Neuronal stem cell (in vitro differentiated cells): ENCODE results near the gene DPP9.

Experiments
- DNase-seq: peaks from one replicate; pipeline ENCODE4 v3.0.0-alpha.2; 2013; ENCODE audit warnings: low spot score
- H2AFZ ChIP-seq: one replicate; pipeline ENCODE4 v1.6.1; 2013; ENCODE audit warnings: mild to moderate bottlenecking, low read length, inconsistent platforms
- H2AK5ac ChIP-seq: 2 replicates; pipeline ENCODE4 v1.6.1; 2013; ENCODE audit warnings: low read depth, mild to moderate bottlenecking, inconsistent platforms, low read length, moderate library complexity, mixed read lengths
- H2BK120ac ChIP-seq: 2 replicates; pipeline ENCODE4 v1.6.1; 2013; ENCODE audit warnings: low read depth, mild to moderate bottlenecking, inconsistent platforms, low read length, moderate library complexity, mixed read lengths
- H2BK12ac ChIP-seq: one replicate; pipeline ENCODE4 v1.6.1; 2013; ENCODE audit warnings: low read length, inconsistent platforms
- H2BK15ac ChIP-seq: 2 replicates; pipeline ENCODE4 v1.6.1; 2013; ENCODE audit warnings: mild to moderate bottlenecking, low read length, inconsistent platforms, mixed read lengths
- H2BK5ac ChIP-seq: one replicate; pipeline ENCODE4 v1.6.1; 2013; ENCODE audit warnings: inconsistent platforms, mild to moderate bottlenecking, low read length, moderate library complexity
- H3K14ac ChIP-seq: one replicate; pipeline ENCODE4 v1.6.1; 2013; ENCODE audit warnings: low read length, inconsistent platforms
- H3K18ac ChIP-seq: 2 replicates; pipeline ENCODE4 v1.6.1; 2013; ENCODE audit warnings: low read length, inconsistent platforms
- H3K23ac ChIP-seq: 2 replicates; pipeline ENCODE4 v1.6.1; 2013; ENCODE audit warnings: low read depth, mild to moderate bottlenecking, mixed read lengths, low read length, inconsistent platforms; ENCODE audit not compliant: poor library complexity
- H3K27ac ChIP-seq: replicated peaks from 3 replicates; pipeline ENCODE4 v1.5.1; 2013; ENCODE audit warnings: low read length, inconsistent platforms
- H3K27me3 ChIP-seq, 3 experiments: 2 replicates each; pipeline ENCODE4 v1.6.1; 2013; ENCODE audit warnings: low read length in 3 of 3, mild to moderate bottlenecking in 2 of 3, inconsistent platforms in 1 of 3, low read depth in 1 of 3, mixed read lengths in 1 of 3, moderate library complexity in 1 of 3; ENCODE audit not compliant: control insufficient read depth in 3 of 3, insufficient read depth in 3 of 3
- H3K36me3 ChIP-seq, 2 donors: replicated peaks in 1 of 2; 2 replicates each; pipeline ENCODE4 v1.6.1; 2013; ENCODE audit warnings: low read length in 2 of 2; ENCODE audit not compliant: control insufficient read depth in 2 of 2, insufficient read depth in 2 of 2
- H3K4ac ChIP-seq: 2 replicates; pipeline ENCODE4 v1.6.1; 2013; ENCODE audit warnings: inconsistent platforms, mild to moderate bottlenecking, low read length, moderate library complexity
- H3K4me1 ChIP-seq, 2 donors: 1 replicate in 1 of 2; 2 replicates in 1 of 2; pipeline ENCODE4 v1.6.1; 2013; ENCODE audit warnings: low read length in 2 of 2, low read depth in 1 of 2; ENCODE audit not compliant: control insufficient read depth in 2 of 2, insufficient read depth in 1 of 2
- H3K4me2 ChIP-seq: one replicate; pipeline ENCODE4 v1.6.1; 2013; ENCODE audit warnings: mild to moderate bottlenecking, low read length, inconsistent platforms; ENCODE audit not compliant: insufficient read depth, poor library complexity, severe bottlenecking
- H3K4me3 ChIP-seq, 2 donors: 2 replicates each; pipeline ENCODE4 v1.5.1; 2013; ENCODE audit warnings: low read length in 2 of 2, mild to moderate bottlenecking in 2 of 2, inconsistent platforms in 1 of 2, moderate library complexity in 1 of 2
- H3K79me1 ChIP-seq: one replicate; pipeline ENCODE4 v1.6.1; 2013; ENCODE audit warnings: low read depth, mild to moderate bottlenecking, inconsistent platforms, low read length, moderate library complexity
- H3K9ac ChIP-seq: one replicate; pipeline ENCODE4 v1.6.1; 2013; ENCODE audit warnings: mild to moderate bottlenecking, low read depth, low read length, inconsistent platforms; ENCODE audit not compliant: poor library complexity
- H3K9me3 ChIP-seq, 2 donors: replicated peaks in 1 of 2; 2 replicates each; pipeline versions ENCODE3 to v1.6.1; 2013; ENCODE audit warnings: low read length in 2 of 2, mild to moderate bottlenecking in 2 of 2, inconsistent platforms in 1 of 2, low read depth in 1 of 2, mixed read lengths in 1 of 2, moderate library complexity in 1 of 2; ENCODE audit not compliant: control insufficient read depth in 2 of 2, insufficient read depth in 1 of 2
- H4K8ac ChIP-seq: one replicate; pipeline ENCODE4 v1.6.1; 2013; ENCODE audit warnings: low read depth, mild to moderate bottlenecking, inconsistent platforms, low read length, moderate library complexity
- H4K91ac ChIP-seq: one replicate; pipeline ENCODE4 v1.6.1; 2013; ENCODE audit warnings: low read length, low read depth, mild to moderate bottlenecking, inconsistent platforms; ENCODE audit not compliant: poor library complexity
- WGBS, 2 donors: extraction: QIAGEN DNeasy Blood & Tissue Kit; methylation state at CpG; one replicate each; pipeline ENCODE4 v1.1.7; 2013; ENCODE audit warnings: missing lambda C conversion rate in 2 of 2, mixed read lengths in 1 of 2; ENCODE audit not compliant: insufficient read length in 2 of 2, insufficient replicate concordance in 1 of 2; ENCODE audit errors: extremely low coverage in 2 of 2; 5-methylcytosine and 5-hydroxymethylcytosine counted together

DPP9 gene

GRCh38 chr19:4754248-4754647, 30.6 kb upstream of the DPP9 start:
- H3K9me3 ChIP-seq: no peaks in the 10 kb centered on the region
- no peak overlapping the region for H3K14ac ChIP-seq
- H3K23ac ChIP-seq: no peak overlapping the region
- no peak overlapping the region for H2BK5ac ChIP-seq
- H3K27me3 ChIP-seq: peaks cover 0 to 3% (median 0%) of the 10 kb centered on the region in 3 experiments
- H4K91ac ChIP-seq: no peak overlapping the region
- no peak overlapping the region for H2BK15ac ChIP-seq
- no peak overlapping the region for H3K27ac ChIP-seq
- peaks cover 2 to 13% of the 10 kb centered on the region in 2 donors for H3K4me1 ChIP-seq
- H3K4me3 ChIP-seq: no peak overlapping the region
- H2BK12ac ChIP-seq: no peak overlapping the region
- no peak overlapping the region for H3K18ac ChIP-seq
- no peak overlapping the region for H2AK5ac ChIP-seq
- H4K8ac ChIP-seq: no peak overlapping the region
- DNase-seq: no peak
- H3K36me3 ChIP-seq: no peaks in the 10 kb centered on the region
- WGBS, 2 donors: no CpG with 5 or more reads among the region's 6 CpGs
- no peak overlapping the region for H3K4me2 ChIP-seq
- no peak overlapping the region for H2AFZ ChIP-seq
- no peak overlapping the region for H2BK120ac ChIP-seq
- no peak overlapping the region for H3K4ac ChIP-seq
- H3K9ac ChIP-seq: no peak overlapping the region
- H3K79me1 ChIP-seq: no peaks in the 10 kb centered on the region

- Histone ChIP-seq H3K14ac (no peak overlapping the region), H4K91ac (no peak overlapping the region), H3K4ac (no peak overlapping the region), H3K79me1 (no peaks in the 10 kb centered on the region), H3K18ac (no peak overlapping the region), H2AK5ac (no peak overlapping the region), H2BK120ac (no peak overlapping the region), H3K27me3 (peaks cover 0 to 16% (median 0%) of the 10 kb centered on the region in 3 experiments), H3K9ac (peak overlapping the region; percentile 55), H2BK5ac (no peak overlapping the region), H2BK15ac (peak overlapping the region; percentile 71), H3K4me1 (peaks cover 2 to 11% of the 10 kb centered on the region in 2 donors), H2AFZ (peak overlapping the region; percentile 45), H2BK12ac (no peak overlapping the region), H3K36me3 (no peaks in the 10 kb centered on the region), H3K4me3 (no peak overlapping the region), H3K23ac (no peak overlapping the region), H4K8ac (no peak overlapping the region), H3K27ac (no peak overlapping the region), H3K4me2 (no peak overlapping the region), H3K9me3 (no peaks in the 10 kb centered on the region)
- no peak for DNase-seq
- WGBS, 2 donors: no CpG with 5 or more reads among the region's 18 CpGs
These were observed 26.4 kb upstream of the DPP9 start for GRCh38 chr19:4749870-4750590.

DNA sequence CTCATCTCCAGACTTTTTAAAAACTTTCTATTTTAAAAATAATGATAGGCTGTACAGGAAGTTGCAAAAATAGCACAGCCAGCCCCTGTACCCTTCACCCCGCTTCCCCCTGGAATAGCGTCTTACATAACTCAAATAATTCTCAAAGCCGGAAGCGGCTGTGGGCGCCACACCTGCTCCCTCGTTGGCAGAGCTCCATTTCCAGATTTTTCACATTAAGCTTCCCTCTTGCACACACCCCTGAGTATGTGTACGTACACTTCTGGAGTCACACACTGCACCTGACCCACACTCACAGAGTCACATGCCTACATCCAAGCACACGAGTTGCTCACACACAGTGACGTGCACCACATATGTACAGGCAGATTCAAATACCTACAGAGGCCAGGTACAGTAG, 24.9 kb upstream of the DPP9 start:
- no peak overlapping the region for H4K8ac ChIP-seq
- WGBS, 2 donors: no CpG with 5 or more reads among the region's 9 CpGs
- H2AK5ac ChIP-seq: peak overlapping the region; percentile 6
- peaks cover 5 to 12% of the 10 kb centered on the region in 2 donors for H3K4me1 ChIP-seq
- no peaks in the 10 kb centered on the region for H3K36me3 ChIP-seq
- H3K27ac ChIP-seq: no peak overlapping the region
- H3K9me3 ChIP-seq: no peaks in the 10 kb centered on the region
- H3K27me3 ChIP-seq: peaks cover 0 to 16% (median 0%) of the 10 kb centered on the region in 3 experiments
- no peak overlapping the region for H3K23ac ChIP-seq
- no peak overlapping the region for H2BK5ac ChIP-seq
- H3K4me2 ChIP-seq: no peak overlapping the region
- DNase-seq: no peak
- H3K14ac ChIP-seq: no peak overlapping the region
- H2AFZ ChIP-seq: no peak overlapping the region
- H2BK15ac ChIP-seq: no peak overlapping the region
- H3K79me1 ChIP-seq: no peaks in the 10 kb centered on the region
- no peak overlapping the region for H3K18ac ChIP-seq
- H4K91ac ChIP-seq: no peak overlapping the region
- H2BK12ac ChIP-seq: peak overlapping the region; percentile 94
- H3K4me3 ChIP-seq: no peak overlapping the region
- H3K4ac ChIP-seq: no peak overlapping the region
- H3K9ac ChIP-seq: peak overlapping the region; percentile 63
- H2BK120ac ChIP-seq: no peak overlapping the region

- Histone ChIP-seq H3K27ac (no peak overlapping the region), H3K36me3 (no peaks in the 10 kb centered on the region), H2BK12ac (no peak overlapping the region)
These were observed 24.5 kb upstream of the DPP9 start for GRCh38 chr19:4748185-4748584.

More at GRCh38 chr19:4748185-4748584, 24.5 kb upstream of the DPP9 start:
- H3K4me1 ChIP-seq: peaks cover 7 to 15% of the 10 kb centered on the region in 2 donors
- H4K91ac ChIP-seq: no peak overlapping the region
- no peaks in the 10 kb centered on the region for H3K9me3 ChIP-seq
- H4K8ac ChIP-seq: no peak overlapping the region
- H3K18ac ChIP-seq: peak overlapping the region; percentile 71
- peak overlapping the region; percentile 81 for H2AK5ac ChIP-seq
- peak overlapping the region; percentile 14 for H2BK15ac ChIP-seq
- no peak overlapping the region for H3K23ac ChIP-seq
- no peak overlapping the region for H3K4ac ChIP-seq
- H3K4me3 ChIP-seq: peak overlapping the region in 1 of 2 donors; percentile 46
- DNase-seq: no peak
- peaks cover 0 to 16% (median 0%) of the 10 kb centered on the region in 3 experiments for H3K27me3 ChIP-seq
- no peak overlapping the region for H3K9ac ChIP-seq
- H3K79me1 ChIP-seq: no peaks in the 10 kb centered on the region
- H2AFZ ChIP-seq: no peak overlapping the region
- H3K14ac ChIP-seq: peak overlapping the region; percentile 8
- H3K4me2 ChIP-seq: no peak overlapping the region
- H2BK120ac ChIP-seq: no peak overlapping the region
- H2BK5ac ChIP-seq: no peak overlapping the region
- no CpG with 5 or more reads among the region's 11 CpGs for WGBS, 2 donors
